ENCODE measurements around the gene ARHGAP4.

The ARHGAP4 gene

GRCh38 chrX:153944800-153945150 is 18.7 kb upstream of the ARHGAP4 start:
- TF ChIP-seq, protein P1, sequence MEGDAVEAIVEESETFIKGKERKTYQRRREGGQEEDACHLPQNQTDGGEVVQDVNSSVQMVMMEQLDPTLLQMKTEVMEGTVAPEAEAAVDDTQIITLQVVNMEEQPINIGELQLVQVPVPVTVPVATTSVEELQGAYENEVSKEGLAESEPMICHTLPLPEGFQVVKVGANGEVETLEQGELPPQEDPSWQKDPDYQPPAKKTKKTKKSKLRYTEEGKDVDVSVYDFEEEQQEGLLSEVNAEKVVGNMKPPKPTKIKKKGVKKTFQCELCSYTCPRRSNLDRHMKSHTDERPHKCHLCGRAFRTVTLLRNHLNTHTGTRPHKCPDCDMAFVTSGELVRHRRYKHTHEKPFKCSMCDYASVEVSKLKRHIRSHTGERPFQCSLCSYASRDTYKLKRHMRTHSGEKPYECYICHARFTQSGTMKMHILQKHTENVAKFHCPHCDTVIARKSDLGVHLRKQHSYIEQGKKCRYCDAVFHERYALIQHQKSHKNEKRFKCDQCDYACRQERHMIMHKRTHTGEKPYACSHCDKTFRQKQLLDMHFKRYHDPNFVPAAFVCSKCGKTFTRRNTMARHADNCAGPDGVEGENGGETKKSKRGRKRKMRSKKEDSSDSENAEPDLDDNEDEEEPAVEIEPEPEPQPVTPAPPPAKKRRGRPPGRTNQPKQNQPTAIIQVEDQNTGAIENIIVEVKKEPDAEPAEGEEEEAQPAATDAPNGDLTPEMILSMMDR (IDR thresholded peaks at IDR 0.05), result no peak
- no peak overlapping the region for H3K27ac Mint-ChIP-seq
- H3K4me3 Mint-ChIP-seq, result no peak overlapping the region

DNA sequence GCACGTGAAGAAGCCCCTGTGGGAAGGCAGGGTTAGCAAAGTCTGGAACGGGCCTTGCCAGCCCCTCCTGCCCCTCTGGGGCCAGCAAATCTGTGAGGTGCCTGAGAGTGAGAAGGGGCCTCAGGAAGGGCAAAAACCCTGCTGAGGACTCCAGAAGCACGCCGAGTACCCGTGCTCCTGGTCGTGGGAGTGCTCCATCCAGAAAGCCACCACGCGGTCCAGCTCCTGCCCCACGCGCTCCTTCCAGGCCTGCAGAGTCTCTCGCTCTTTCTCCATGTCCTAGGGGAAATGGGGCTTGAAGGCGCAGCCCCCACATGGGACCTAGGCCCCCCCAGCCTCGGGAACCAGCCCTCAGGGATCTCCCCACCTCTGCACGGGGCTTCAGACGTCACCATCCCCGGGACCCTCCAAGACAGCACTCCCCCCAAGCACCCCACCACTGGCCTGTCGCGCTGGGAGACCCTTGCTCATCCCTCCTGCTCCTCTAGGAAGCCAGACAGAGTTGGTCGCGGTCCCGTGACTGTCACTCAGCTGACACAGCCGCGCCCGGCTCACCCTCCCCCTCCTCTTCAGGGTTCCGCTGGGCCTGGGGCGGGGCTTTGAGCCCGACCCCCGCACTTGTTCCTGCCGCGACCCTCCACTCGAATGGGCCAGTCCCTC is 18.2 kb upstream of the ARHGAP4 start, which contains the start of gene RENBP:
RENBP (minus strand) TSS at position 504 of the 660 bp plus-strand sequence; CDS start at position 471, 33 bp downstream.
- H3K36me3 Mint-ChIP-seq (ENCODE audit: low read depth), result peaks cover 18% of the 10 kb centered on the region
- peak within 1 kb of the TSS; percentile 62 for H3K4me3 Mint-ChIP-seq

More at GRCh38 chrX:153944800-153945150, 18.7 kb upstream of the ARHGAP4 start:
- Mint-ChIP-seq H3K4me1 (peaks cover 48% of the 10 kb centered on the region), H3K27me3 (ENCODE audit: low read depth, poor library complexity) (peaks cover 13% of the 10 kb centered on the region), H3K9me3 (peaks cover 8% of the 10 kb centered on the region), H3K36me3 (ENCODE audit: low read depth) (peaks cover 22% of the 10 kb centered on the region)
- DNase-seq, result no peak

GRCh38 chrX:153941336-153942252 is 15.5 kb upstream of the ARHGAP4 start:
- Mint-ChIP-seq H3K9me3 (peaks cover 25% of the 10 kb centered on the region), H3K27me3 (ENCODE audit: low read depth, poor library complexity) (peaks cover 14% of the 10 kb centered on the region), H3K4me1 (peaks cover 26% of the 10 kb centered on the region), H3K36me3 (ENCODE audit: low read depth) (no peaks in the 10 kb centered on the region), H3K27ac (no peak overlapping the region), H3K4me3 (no peak overlapping the region)
- TF ChIP-seq, protein P1 (IDR thresholded peaks at IDR 0.05), result no peak
- DNase-seq, result no peak

More for the DNA sequence above, 18.2 kb upstream of the ARHGAP4 start, which contains the start of gene RENBP:
- peak; percentile 63 for DNase-seq
- H3K4me1 Mint-ChIP-seq, result peaks cover 45% of the 10 kb centered on the region
- peaks cover 12% of the 10 kb centered on the region for H3K9me3 Mint-ChIP-seq
- H3K27me3 Mint-ChIP-seq (ENCODE audit: low read depth, poor library complexity), result peaks cover 15% of the 10 kb centered on the region
- no peak within 1 kb of the TSS for H3K27ac Mint-ChIP-seq
- TF ChIP-seq, protein P1 (IDR thresholded peaks at IDR 0.05), result no peak

GRCh38 chrX:153939573-153939972 is 13.5 kb upstream of the ARHGAP4 start:
- Mint-ChIP-seq H3K27ac (no peak overlapping the region), H3K9me3 (peaks cover 33% of the 10 kb centered on the region), H3K4me1 (peaks cover 28% of the 10 kb centered on the region), H3K4me3 (no peak overlapping the region), H3K27me3 (ENCODE audit: low read depth, poor library complexity) (peaks cover 14% of the 10 kb centered on the region), H3K36me3 (ENCODE audit: low read depth) (no peaks in the 10 kb centered on the region)
- TF ChIP-seq, protein P1 (IDR thresholded peaks at IDR 0.05), result no peak
- DNase-seq, result no peak

- no peak overlapping the region for H3K4me3 Mint-ChIP-seq
- H3K27ac Mint-ChIP-seq, result no peak overlapping the region
- no peaks in the 10 kb centered on the region for H3K36me3 Mint-ChIP-seq (ENCODE audit: low read depth)
- DNase-seq, result no peak
- H3K4me1 Mint-ChIP-seq, result peaks cover 26% of the 10 kb centered on the region
- peaks cover 14% of the 10 kb centered on the region for H3K27me3 Mint-ChIP-seq (ENCODE audit: low read depth, poor library complexity)
- H3K9me3 Mint-ChIP-seq, result peaks cover 41% of the 10 kb centered on the region
- TF ChIP-seq, protein P1 (IDR thresholded peaks at IDR 0.05), result no peak
Observed at GRCh38 chrX:153938226-153938786, 12.2 kb upstream of the ARHGAP4 start.

Data from nephron progenitor cell (in vitro differentiated cells).